Measurements from ENCODE around the gene PDE3A.
A peak's percentile ranks its signal among the peaks of the same experiment; 100 is the strongest.
"Not testable (repeated sequence)": the region's sequence is repeated elsewhere in the genome, so short reads cannot be mapped to it uniquely, and the experiment has no call there.

PDE3A gene

GRCh38 chr12:20368114-20368650 lies at the start of gene PDE3A:
Gene PDE3A, plus strand, starts transcription at chr12:20368537. Its CDS starts 748 bp downstream, at chr12:20369285.
- no peaks in the 10 kb centered on the region for H3K9me3 Mint-ChIP-seq
- H3K27ac Mint-ChIP-seq, result no peak within 1 kb of the TSS
- ATAC-seq (peak; percentile 31), DNase-seq (ENCODE audit: low spot score in 2 of 2) (no peak)
- peaks cover 11% of the 10 kb centered on the region for H3K4me1 Mint-ChIP-seq
- peak within 1 kb of the TSS; percentile 34 for H3K4me3 Mint-ChIP-seq
- H3K36me3 Mint-ChIP-seq, result no peaks in the 10 kb centered on the region

- Mint-ChIP-seq H3K27ac (no peak overlapping the region), H3K36me3 (no peaks in the 10 kb centered on the region), H3K9me3 (no peaks in the 10 kb centered on the region), H3K4me3 (no peak overlapping the region), H3K4me1 (no peaks in the 10 kb centered on the region)
- ATAC-seq, result no peak
- DNase-seq (ENCODE audit: low spot score in 2 of 2), result no peak
Measured at GRCh38 chr12:20319366-20319765, 49.0 kb upstream of the PDE3A start.

DNA sequence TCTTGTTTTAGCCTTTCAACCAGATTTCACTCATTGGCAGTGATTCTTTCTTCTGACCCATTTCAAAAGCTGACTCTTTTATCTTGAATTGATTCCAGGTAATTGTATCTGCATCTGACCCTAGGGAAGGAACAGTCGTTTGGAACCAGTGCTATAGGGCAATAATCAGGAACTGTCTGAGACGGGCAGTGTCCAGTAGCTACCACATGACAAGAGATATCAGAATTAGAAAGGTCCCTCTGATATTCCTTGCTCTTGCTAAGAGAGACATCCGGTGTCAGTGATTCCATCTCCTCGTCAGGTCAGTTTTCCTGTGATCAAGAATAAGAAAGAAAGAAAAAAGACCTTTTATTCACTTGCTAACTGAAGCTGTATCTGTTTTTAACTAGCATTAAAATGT lies 47.8 kb upstream of the PDE3A start:
- H3K4me3 Mint-ChIP-seq, result no peak overlapping the region
- no peak overlapping the region for H3K27ac Mint-ChIP-seq
- DNase-seq (ENCODE audit: low spot score in 2 of 2) (no peak), ATAC-seq (no peak)
- H3K36me3 Mint-ChIP-seq, result no peaks in the 10 kb centered on the region
- no peaks in the 10 kb centered on the region for H3K4me1 Mint-ChIP-seq
- no peaks in the 10 kb centered on the region for H3K9me3 Mint-ChIP-seq

GRCh38 chr12:20330826-20331505 lies 37.4 kb upstream of the PDE3A start:
- H3K27ac Mint-ChIP-seq; H3K4me3 Mint-ChIP-seq; H3K9me3 Mint-ChIP-seq; H3K4me1 Mint-ChIP-seq; DNase-seq (ENCODE audit: low spot score in 2 of 2); ATAC-seq; H3K36me3 Mint-ChIP-seq: not testable (repeated sequence)

DNA sequence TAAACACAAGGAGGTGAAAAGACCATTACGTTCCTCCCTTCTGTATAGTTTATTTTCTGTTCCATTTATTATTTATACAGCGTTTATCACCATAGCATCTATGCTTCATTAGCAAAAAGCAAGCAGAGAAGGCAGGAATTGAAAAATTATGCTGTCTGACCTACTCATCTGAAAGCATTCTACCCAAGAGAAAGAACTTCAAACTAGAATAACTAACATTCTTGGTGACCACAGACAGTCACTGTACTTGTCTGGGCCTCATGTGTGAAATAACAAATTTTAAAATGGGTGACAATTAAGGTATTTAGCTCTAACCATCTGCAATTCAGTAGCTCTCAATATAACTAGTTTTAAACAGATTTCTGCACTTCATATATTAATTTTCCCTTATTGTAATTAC lies 29.3 kb upstream of the PDE3A start:
- no peak for ATAC-seq
- no peak overlapping the region for H3K27ac Mint-ChIP-seq
- no peak overlapping the region for H3K4me3 Mint-ChIP-seq
- no peaks in the 10 kb centered on the region for H3K4me1 Mint-ChIP-seq
- DNase-seq (ENCODE audit: low spot score in 2 of 2), result no peak
- no peaks in the 10 kb centered on the region for H3K36me3 Mint-ChIP-seq
- peaks cover 4% of the 10 kb centered on the region for H3K9me3 Mint-ChIP-seq

GRCh38 chr12:20342111-20342510 lies 26.2 kb upstream of the PDE3A start:
- Mint-ChIP-seq H3K27ac (no peak overlapping the region), H3K4me1 (no peaks in the 10 kb centered on the region), H3K36me3 (no peaks in the 10 kb centered on the region), H3K9me3 (peaks cover 2% of the 10 kb centered on the region), H3K4me3 (no peak overlapping the region)
- ATAC-seq, result no peak
- DNase-seq (ENCODE audit: low spot score in 2 of 2), result no peak

- no peak for ATAC-seq
- Mint-ChIP-seq H3K27ac (no peak overlapping the region), H3K4me3 (no peak overlapping the region), H3K4me1 (no peaks in the 10 kb centered on the region), H3K9me3 (no peaks in the 10 kb centered on the region), H3K36me3 (no peaks in the 10 kb centered on the region)
- DNase-seq (ENCODE audit: low spot score in 2 of 2), result no peak
Measured at GRCh38 chr12:20345866-20346265, 22.5 kb upstream of the PDE3A start.

DNA sequence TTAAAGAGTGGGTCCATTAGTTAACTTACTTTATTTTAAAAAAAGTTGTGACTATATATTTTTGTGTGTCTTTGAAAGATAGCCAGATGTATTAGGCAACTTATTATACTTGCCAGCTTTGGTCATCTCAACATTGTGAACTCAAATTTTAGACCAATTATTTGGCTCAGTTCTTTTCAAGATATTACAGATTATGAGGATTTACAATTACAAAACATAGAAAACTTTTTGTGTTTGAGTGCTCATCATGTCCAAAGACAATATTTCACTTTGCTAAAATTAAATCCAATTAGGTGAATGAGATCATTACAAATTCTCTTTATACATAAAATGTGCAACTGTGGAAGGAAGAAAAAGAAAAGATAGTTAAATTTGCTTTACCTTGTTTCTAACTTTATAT lies 18.3 kb upstream of the PDE3A start:
- H3K4me1 Mint-ChIP-seq, result no peaks in the 10 kb centered on the region
- DNase-seq (ENCODE audit: low spot score in 2 of 2) (no peak), ATAC-seq (no peak)
- H3K36me3 Mint-ChIP-seq, result no peaks in the 10 kb centered on the region
- no peak overlapping the region for H3K27ac Mint-ChIP-seq
- no peak overlapping the region for H3K4me3 Mint-ChIP-seq
- H3K9me3 Mint-ChIP-seq, result no peaks in the 10 kb centered on the region

DNA sequence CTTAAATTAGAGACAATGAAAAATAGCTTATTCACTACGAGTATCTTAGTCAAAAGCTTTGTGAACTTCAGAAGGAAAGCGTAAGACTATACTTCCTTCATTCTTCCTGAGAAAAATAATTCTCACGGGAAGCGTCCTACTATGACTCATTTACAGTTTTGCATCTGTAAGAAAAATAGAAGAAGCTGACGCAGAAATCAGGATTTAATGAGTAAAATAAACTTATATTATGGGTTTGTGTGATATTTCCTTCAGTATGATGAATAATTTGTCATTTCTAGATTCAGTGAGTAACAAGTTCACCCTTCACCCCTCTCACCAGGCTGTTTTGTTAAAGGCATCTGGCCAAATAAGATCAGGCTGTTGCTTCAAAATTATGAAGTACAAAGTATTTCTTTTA lies 17.8 kb upstream of the PDE3A start:
- H3K4me3 Mint-ChIP-seq, result no peak overlapping the region
- no peaks in the 10 kb centered on the region for H3K9me3 Mint-ChIP-seq
- H3K4me1 Mint-ChIP-seq, result no peaks in the 10 kb centered on the region
- DNase-seq (ENCODE audit: low spot score in 2 of 2), result no peak
- H3K27ac Mint-ChIP-seq, result no peak overlapping the region
- ATAC-seq, result no peak
- H3K36me3 Mint-ChIP-seq, result no peaks in the 10 kb centered on the region

DNA sequence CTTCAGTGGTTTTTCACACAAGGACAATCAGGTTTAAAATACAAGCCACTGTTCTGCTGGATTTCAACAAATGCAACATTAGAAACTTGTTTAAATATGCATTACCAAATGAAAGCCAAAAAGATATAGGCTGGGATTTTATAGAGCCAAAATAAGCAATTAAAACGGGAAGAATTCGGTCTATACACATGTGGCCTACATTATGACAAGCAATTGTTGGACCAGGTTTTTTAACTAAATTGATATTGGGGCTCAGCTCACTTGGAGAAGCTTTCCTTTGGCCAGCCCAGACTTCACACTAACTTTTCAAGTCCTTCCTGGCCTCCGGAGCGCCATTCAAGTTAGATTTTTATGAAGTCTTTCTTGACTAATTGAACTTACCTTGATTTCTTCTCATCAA lies 16.9 kb upstream of the PDE3A start:
- DNase-seq (ENCODE audit: low spot score in 2 of 2), result no peak

GRCh38 chr12:20356048-20356447 lies 12.3 kb upstream of the PDE3A start:
- Mint-ChIP-seq H3K27ac (no peak overlapping the region), H3K4me3 (no peak overlapping the region), H3K9me3 (peaks cover 2% of the 10 kb centered on the region), H3K36me3 (no peaks in the 10 kb centered on the region), H3K4me1 (no peaks in the 10 kb centered on the region)
- ATAC-seq (no peak), DNase-seq (ENCODE audit: low spot score in 2 of 2) (no peak)

More for the DNA sequence above, 16.9 kb upstream of the PDE3A start:
- H3K9me3 Mint-ChIP-seq, result no peaks in the 10 kb centered on the region
- no peaks in the 10 kb centered on the region for H3K4me1 Mint-ChIP-seq
- H3K36me3 Mint-ChIP-seq, result no peaks in the 10 kb centered on the region
- H3K27ac Mint-ChIP-seq, result no peak overlapping the region
- H3K4me3 Mint-ChIP-seq, result no peak overlapping the region
- no peak for ATAC-seq

- H3K4me1 Mint-ChIP-seq, result no peaks in the 10 kb centered on the region
- peak; percentile 35 for ATAC-seq
- H3K36me3 Mint-ChIP-seq, result no peaks in the 10 kb centered on the region
- H3K27ac Mint-ChIP-seq, result no peak overlapping the region
- no peak for DNase-seq (ENCODE audit: low spot score in 2 of 2)
- no peak overlapping the region for H3K4me3 Mint-ChIP-seq
- H3K9me3 Mint-ChIP-seq, result peaks cover 2% of the 10 kb centered on the region
Measured at GRCh38 chr12:20360407-20360806, 7.9 kb upstream of the PDE3A start.

DNA sequence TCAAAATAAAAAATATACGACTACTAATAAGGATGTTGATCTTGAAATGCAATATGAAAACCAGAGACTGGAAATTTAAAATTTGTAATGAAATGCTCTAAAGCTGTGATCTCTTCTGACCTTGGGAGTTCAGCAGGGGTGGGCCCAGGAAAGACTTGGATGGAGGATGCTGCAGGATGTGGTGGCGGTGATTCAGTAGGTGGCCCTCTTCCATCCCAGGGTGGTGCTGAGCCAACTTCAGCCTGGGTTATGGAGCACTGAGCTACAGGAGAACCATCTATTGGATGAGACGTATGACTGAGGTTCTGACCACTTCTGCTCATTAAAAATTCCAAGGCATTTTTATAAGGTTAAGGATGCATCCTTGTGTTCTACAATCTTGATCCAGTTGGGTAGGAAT lies 6.9 kb upstream of the PDE3A start:
- no peak overlapping the region for H3K4me3 Mint-ChIP-seq
- ATAC-seq, result no peak

DNA sequence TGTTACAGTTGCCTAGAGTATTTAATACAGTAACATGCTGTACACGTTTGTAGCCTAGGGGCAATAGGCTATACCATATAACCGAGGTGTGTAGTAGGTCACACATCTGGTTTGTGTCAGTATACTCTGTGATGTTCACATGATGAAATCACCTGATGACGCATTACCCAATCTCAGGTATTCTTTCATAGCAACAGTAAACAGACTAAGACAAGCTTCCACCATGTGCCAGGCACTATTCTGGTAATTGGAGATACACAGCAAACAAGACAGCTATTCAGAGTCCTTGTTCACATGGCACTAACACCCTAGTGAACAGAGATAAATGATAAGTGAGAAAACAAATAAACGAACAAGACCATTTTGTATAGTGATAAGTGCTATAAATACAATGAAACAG lies 3.8 kb upstream of the PDE3A start:
- peaks cover 11% of the 10 kb centered on the region for H3K4me1 Mint-ChIP-seq
- H3K36me3 Mint-ChIP-seq, result no peaks in the 10 kb centered on the region
- DNase-seq (ENCODE audit: low spot score in 2 of 2) (no peak), ATAC-seq (no peak)
- no peaks in the 10 kb centered on the region for H3K9me3 Mint-ChIP-seq
- no peak overlapping the region for H3K4me3 Mint-ChIP-seq
- no peak overlapping the region for H3K27ac Mint-ChIP-seq

More for the DNA sequence above, 6.9 kb upstream of the PDE3A start:
- DNase-seq (ENCODE audit: low spot score in 2 of 2), result no peak
- no peaks in the 10 kb centered on the region for H3K4me1 Mint-ChIP-seq
- peaks cover 2% of the 10 kb centered on the region for H3K9me3 Mint-ChIP-seq
- no peaks in the 10 kb centered on the region for H3K36me3 Mint-ChIP-seq
- H3K27ac Mint-ChIP-seq, result no peak overlapping the region

DNA sequence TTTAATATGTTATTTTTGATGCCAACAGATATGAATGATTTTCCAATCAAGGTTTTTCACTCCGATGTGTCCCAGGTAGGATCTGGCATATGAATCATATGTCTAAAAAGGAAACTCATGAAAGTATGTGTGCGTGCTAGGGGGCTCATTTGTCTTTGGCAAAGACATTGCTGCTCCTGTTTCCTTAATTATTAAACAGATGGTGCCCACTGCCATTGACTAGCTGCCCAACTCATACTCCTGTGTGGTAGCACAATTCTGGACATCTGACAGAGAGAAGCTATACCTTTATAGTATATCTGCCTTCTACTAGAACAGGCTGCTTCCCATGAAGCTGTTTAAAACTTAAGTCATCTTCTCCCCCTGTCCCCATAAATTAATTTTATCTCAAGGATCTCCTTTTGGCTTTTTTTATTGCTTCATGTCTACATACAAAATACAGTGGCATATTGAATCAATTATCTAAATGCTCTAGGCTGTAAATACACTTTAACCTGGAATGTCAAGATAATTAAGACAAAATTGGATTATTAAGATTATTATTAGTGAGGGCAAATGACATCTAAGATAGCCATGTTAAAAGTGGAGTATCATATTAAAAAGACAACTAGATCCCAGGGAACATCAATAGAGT lies 1.4 kb upstream of the PDE3A start:
- no peak for DNase-seq (ENCODE audit: low spot score in 2 of 2)
- Mint-ChIP-seq H3K4me1 (peaks cover 11% of the 10 kb centered on the region), H3K9me3 (no peaks in the 10 kb centered on the region), H3K27ac (no peak overlapping the region), H3K36me3 (no peaks in the 10 kb centered on the region), H3K4me3 (no peak overlapping the region)
- ATAC-seq, result no peak

GRCh38 chr12:20367583-20368113 lies 689 bp upstream of the PDE3A start:
- ATAC-seq (no peak), DNase-seq (ENCODE audit: low spot score in 2 of 2) (no peak)
- H3K9me3 Mint-ChIP-seq, result no peaks in the 10 kb centered on the region
- no peaks in the 10 kb centered on the region for H3K36me3 Mint-ChIP-seq
- H3K27ac Mint-ChIP-seq, result no peak overlapping the region
- no peak overlapping the region for H3K4me3 Mint-ChIP-seq
- H3K4me1 Mint-ChIP-seq, result peaks cover 11% of the 10 kb centered on the region
